ENCODE measurements around the gene HSBP1L1.

DNA sequence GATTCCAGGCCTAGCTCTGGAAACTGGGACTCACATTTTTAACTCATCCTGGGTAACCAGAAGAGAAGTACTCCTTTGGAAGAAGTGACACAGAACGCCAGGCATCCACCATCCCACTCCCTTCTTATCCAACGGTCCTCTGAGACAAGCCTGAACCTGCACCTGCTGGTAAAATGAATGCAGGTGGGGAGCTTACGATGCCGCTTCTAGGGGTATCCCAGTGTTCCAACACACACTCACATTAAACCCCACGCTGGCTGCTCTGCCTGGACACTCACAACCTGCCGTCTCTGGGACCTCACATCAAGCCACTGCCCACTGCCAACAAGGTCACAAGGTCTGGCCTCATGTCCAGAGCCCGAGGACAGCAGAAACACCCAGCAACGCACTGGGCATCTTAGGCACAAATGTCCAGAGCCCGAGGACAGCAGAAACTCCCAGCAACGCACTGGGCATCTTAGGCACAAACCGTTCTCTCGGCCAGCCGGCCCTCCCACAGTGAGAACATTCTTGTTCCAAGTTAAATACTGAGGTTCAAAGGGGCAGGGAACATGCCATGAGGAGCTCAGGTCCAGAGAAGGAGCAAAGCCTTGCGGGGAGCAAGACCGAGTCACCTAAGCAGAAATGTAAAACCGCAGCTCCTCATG, 22.8 kb upstream of the HSBP1L1 start:
- TF ChIP-seq POLR2A (IDR thresholded peaks at IDR 0.05), result no peak
- TF ChIP-seq, protein P1, sequence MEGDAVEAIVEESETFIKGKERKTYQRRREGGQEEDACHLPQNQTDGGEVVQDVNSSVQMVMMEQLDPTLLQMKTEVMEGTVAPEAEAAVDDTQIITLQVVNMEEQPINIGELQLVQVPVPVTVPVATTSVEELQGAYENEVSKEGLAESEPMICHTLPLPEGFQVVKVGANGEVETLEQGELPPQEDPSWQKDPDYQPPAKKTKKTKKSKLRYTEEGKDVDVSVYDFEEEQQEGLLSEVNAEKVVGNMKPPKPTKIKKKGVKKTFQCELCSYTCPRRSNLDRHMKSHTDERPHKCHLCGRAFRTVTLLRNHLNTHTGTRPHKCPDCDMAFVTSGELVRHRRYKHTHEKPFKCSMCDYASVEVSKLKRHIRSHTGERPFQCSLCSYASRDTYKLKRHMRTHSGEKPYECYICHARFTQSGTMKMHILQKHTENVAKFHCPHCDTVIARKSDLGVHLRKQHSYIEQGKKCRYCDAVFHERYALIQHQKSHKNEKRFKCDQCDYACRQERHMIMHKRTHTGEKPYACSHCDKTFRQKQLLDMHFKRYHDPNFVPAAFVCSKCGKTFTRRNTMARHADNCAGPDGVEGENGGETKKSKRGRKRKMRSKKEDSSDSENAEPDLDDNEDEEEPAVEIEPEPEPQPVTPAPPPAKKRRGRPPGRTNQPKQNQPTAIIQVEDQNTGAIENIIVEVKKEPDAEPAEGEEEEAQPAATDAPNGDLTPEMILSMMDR (IDR thresholded peaks at IDR 0.05), result no peak
